Calu3 (cell line): ENCODE data around the gene ARHGEF28. TPM values are rescaled to one million over a fixed set of nuclear protein-coding genes. Genes with fewer than 3 reads are reported as not detected.

Source experiments
- BruUV-seq: library from RNA; stranded (reverse); fragments of 400-500 nt; replicated peaks from 2 replicates; lab custom pipeline; 2021; lab: Mats Ljungman, UMichigan
- CTCF ChIA-PET: fragments of 300-600 bp; sonication (Branson Sonifier 250); formaldehyde crosslinking; loops from one replicate; lab custom pipeline; 2022; ENCODE audit warnings: antibody characterized with exemption; lab: Charles Lee
- DNase-seq: peaks from one replicate; pipeline ENCODE4 v3.0.0; 2022
- H3K27ac Mint-ChIP-seq: one replicate; pipeline ENCODE4 v1.8.0; 2022; ENCODE audit warnings: mixed read lengths; ENCODE audit not compliant: unreplicated experiment
- H3K27me3 Mint-ChIP-seq: one replicate; pipeline ENCODE4 v1.8.0; 2022; ENCODE audit warnings: mixed read lengths; ENCODE audit not compliant: unreplicated experiment
- H3K36me3 Mint-ChIP-seq: one replicate; pipeline ENCODE4 v1.8.0; 2022; ENCODE audit warnings: mild to moderate bottlenecking, moderate library complexity, mixed read lengths; ENCODE audit not compliant: insufficient read depth, unreplicated experiment
- H3K4me1 Mint-ChIP-seq: one replicate; pipeline ENCODE4 v1.8.0; 2022; ENCODE audit warnings: mild to moderate bottlenecking, low read depth, mixed read lengths; ENCODE audit not compliant: unreplicated experiment
- H3K4me3 Mint-ChIP-seq: one replicate; pipeline ENCODE4 v1.8.0; 2022; ENCODE audit warnings: mild to moderate bottlenecking, low read depth, moderate library complexity, mixed read lengths; ENCODE audit not compliant: unreplicated experiment
- H3K9me3 Mint-ChIP-seq: one replicate; pipeline ENCODE4 v1.8.0; 2022; ENCODE audit warnings: low read depth, mixed read lengths; ENCODE audit not compliant: unreplicated experiment
- CTCF ChIP-seq: fragments of 200-600 bp; IDR thresholded peaks from one replicate; pipeline ENCODE4 v1.8.0; 2022; ENCODE audit warnings: antibody characterized with exemption; ENCODE audit not compliant: unreplicated experiment
- intact Hi-C: fragments of 100-400 bp; cut with micrococcal nuclease; formaldehyde crosslinking; loops from one replicate; pipeline ENCODE4 v1.10.0; 2022; ENCODE audit not compliant: unreplicated experiment
- total RNA-seq: library from RNA; stranded (reverse); gene quantifications from 2 replicates; pipeline ENCODE4 v1.2.3, GENCODE V29; 2022

Gene ARHGEF28
- total RNA-seq, 1 experiment from 2014 or later, result 92.0 TPM

- peaks cover 14% of the 10 kb centered on the region for H3K27me3 Mint-ChIP-seq
- no peak overlapping the region for H3K4me3 Mint-ChIP-seq
- no peak for TF ChIP-seq CTCF
- DNase-seq, result no peak
- CTCF ChIA-PET, result no interaction called here
- H3K36me3 Mint-ChIP-seq, result no peaks in the 10 kb centered on the region
- BruUV-seq, result no TSS peak
- H3K27ac Mint-ChIP-seq, result no peak overlapping the region
- intact Hi-C loops, result no loop called here
- no peaks in the 10 kb centered on the region for H3K4me1 Mint-ChIP-seq
- H3K9me3 Mint-ChIP-seq, result no peaks in the 10 kb centered on the region
Observed at GRCh38 chr5:73986729-73987128, 360.7 kb downstream of the ARHGEF28 start.

GRCh38 chr5:73987915-73988314 lies 361.9 kb downstream of the ARHGEF28 start:
- no peak for TF ChIP-seq CTCF
- intact Hi-C loops, result no loop called here
- Mint-ChIP-seq H3K27me3 (peaks cover 18% of the 10 kb centered on the region), H3K9me3 (no peaks in the 10 kb centered on the region), H3K27ac (no peak overlapping the region), H3K4me3 (no peak overlapping the region), H3K36me3 (no peaks in the 10 kb centered on the region), H3K4me1 (no peaks in the 10 kb centered on the region)
- CTCF ChIA-PET, result no interaction called here
- BruUV-seq, result no TSS peak
- no peak for DNase-seq

DNA sequence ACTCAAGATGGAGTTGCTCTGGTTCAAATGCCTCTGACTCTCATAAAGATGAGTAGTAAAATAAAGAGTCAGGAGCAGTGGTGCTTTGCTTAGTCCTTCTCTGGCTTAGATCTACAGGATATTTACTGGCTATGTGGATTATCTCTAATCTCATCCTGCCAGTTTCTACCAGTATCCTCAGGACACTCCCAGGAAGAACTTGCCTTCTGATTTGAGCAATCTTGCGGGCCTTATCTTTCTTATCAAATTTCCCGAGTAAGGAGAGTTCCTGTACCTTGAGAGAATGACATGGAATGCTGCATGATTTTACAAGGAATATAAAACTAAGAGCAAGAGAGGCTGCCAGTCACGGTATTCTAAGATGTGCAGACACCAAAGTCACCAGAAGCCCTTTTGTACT lies 364.0 kb downstream of the ARHGEF28 start:
- no peaks in the 10 kb centered on the region for H3K36me3 Mint-ChIP-seq
- no peak for DNase-seq
- H3K4me1 Mint-ChIP-seq, result no peaks in the 10 kb centered on the region
- CTCF ChIA-PET, result no interaction called here
- intact Hi-C loops, result no loop called here
- H3K4me3 Mint-ChIP-seq, result no peak overlapping the region
- BruUV-seq, result no TSS peak
- H3K27me3 Mint-ChIP-seq, result peaks cover 22% of the 10 kb centered on the region
- TF ChIP-seq CTCF, result no peak
- H3K9me3 Mint-ChIP-seq, result peaks cover 7% of the 10 kb centered on the region
- H3K27ac Mint-ChIP-seq, result no peak overlapping the region

Other genes with a start within 250 kb of the ARHGEF28 start
- 6.4 and 7.8 TPM in 2 replicates for gene FOXD1, start 177.4 kb upstream of the ARHGEF28 start, total RNA-seq
- 794 and 872 TPM in 2 replicates for gene BTF3, start 127.8 kb upstream of the ARHGEF28 start, total RNA-seq
- gene ANKRA2, start 60.6 kb upstream of the ARHGEF28 start, total RNA-seq, result 24.4 and 26.5 TPM in 2 replicates
- gene UTP15, start 60.5 kb upstream of the ARHGEF28 start, total RNA-seq, result 44.4 and 47.5 TPM in 2 replicates